PC-3 (cell line): ENCODE measurements around the gene VWC2L.

Source experiments
- EZH2 ChIP-seq: fragments of 300-600 bp; sonication (generic); IDR thresholded peaks from one replicate; pipeline ENCODE4 v1.6.1; 2017; ENCODE audit warnings: antibody characterized with exemption, mild to moderate bottlenecking, low read length; ENCODE audit not compliant: unreplicated experiment
- TF ChIP-seq, protein P1 (sequence below): fragments of 300-600 bp; sonication (generic); conservative IDR thresholded peaks from 2 replicates; pipeline ENCODE4 v1.5.1; 2017; ENCODE audit warnings: antibody characterized with exemption, low read depth, mild to moderate bottlenecking, low read length

DNA sequence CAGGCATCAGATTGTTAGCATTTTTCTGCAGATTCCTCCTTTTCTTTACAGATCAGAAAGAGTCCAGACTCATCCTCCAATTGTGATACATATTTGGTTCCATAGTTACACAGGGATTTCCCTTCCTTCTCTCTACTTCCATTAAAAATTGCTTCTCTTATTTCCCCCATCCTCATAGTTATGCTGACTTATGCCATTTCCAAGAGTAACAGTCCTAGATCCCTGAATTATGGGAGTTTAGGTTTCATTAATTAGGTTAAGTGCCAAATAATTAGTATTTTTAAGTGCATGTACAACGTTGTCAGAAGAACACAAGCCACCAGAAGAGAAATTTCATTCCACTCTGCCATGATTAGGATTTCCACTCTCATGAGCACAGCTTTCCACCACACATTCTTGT, 200.2 kb downstream of the VWC2L start:
- TF ChIP-seq, protein P1, sequence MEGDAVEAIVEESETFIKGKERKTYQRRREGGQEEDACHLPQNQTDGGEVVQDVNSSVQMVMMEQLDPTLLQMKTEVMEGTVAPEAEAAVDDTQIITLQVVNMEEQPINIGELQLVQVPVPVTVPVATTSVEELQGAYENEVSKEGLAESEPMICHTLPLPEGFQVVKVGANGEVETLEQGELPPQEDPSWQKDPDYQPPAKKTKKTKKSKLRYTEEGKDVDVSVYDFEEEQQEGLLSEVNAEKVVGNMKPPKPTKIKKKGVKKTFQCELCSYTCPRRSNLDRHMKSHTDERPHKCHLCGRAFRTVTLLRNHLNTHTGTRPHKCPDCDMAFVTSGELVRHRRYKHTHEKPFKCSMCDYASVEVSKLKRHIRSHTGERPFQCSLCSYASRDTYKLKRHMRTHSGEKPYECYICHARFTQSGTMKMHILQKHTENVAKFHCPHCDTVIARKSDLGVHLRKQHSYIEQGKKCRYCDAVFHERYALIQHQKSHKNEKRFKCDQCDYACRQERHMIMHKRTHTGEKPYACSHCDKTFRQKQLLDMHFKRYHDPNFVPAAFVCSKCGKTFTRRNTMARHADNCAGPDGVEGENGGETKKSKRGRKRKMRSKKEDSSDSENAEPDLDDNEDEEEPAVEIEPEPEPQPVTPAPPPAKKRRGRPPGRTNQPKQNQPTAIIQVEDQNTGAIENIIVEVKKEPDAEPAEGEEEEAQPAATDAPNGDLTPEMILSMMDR = no peak
- no peak for TF ChIP-seq EZH2
